ENCODE data around the gene TAF11L14. TPM values are rescaled to one million over a fixed set of nuclear protein-coding genes. Genes with fewer than 3 reads are reported as not detected.

The TAF11L14 gene
- polyA plus RNA-seq, 10 donors: not detected

DNA sequence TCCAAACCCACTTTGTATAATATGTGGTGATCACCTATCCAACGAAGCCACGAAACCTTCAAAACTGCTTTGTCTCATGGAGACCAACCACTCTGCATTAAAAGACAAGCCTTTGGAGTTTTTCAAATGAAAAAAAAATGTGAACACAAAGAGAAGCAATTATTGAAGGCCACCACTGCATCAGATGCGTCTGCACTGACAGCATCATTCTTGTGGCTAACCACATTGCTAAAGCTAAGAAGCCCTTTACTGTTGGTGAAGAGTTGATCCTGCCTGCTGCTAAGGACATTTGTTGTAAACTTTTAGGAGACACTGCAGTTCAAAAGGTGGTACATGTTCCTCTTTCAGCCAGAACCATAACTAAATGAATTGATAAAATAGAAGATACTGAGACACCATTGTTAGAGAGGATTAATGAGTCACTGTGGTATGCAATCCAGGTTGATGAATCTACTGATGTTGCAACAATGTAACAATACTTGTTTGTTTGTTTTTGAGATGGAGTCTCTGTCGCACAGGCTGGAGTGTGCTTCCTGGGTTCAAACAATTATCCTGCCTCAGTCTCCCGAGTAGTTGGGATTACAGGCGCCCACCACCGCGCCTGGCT, 45.4 kb downstream of the TAF11L14 start:
- DNase-seq: no peak

DNA sequence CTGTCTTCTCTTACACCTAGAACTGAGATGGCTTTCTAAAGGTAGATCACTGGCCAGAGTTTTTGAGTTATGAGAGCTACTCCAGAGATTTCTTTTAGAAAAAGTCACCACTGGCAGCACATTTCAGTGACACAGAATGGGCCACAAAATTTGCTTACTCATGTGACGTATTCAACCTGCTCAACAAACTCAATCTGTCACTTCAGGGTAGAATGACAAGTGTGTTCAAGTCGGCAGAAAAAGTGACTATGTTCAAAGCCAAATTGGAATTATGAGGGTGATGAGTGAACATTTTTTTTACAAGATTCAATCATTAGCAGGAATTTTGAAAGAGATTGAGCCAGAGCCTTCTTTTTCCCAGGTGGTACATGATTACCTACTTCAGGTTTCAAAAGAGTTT, 46.5 kb downstream of the TAF11L14 start:
- DNase-seq: no peak

Other genes starting within 250 kb of the TAF11L14 start
- not detected for gene TAF11L2, start 136.2 kb upstream of the TAF11L14 start, polyA plus RNA-seq (ENCODE audit: insufficient read length in 10 of 10)
- not detected for gene TAF11L3, start 116.1 kb upstream of the TAF11L14 start, polyA plus RNA-seq (ENCODE audit: insufficient read length in 10 of 10)
- not detected for gene TAF11L4, start 112.7 kb upstream of the TAF11L14 start, polyA plus RNA-seq (ENCODE audit: insufficient read length in 10 of 10)
- gene TAF11L5, start 109.2 kb upstream of the TAF11L14 start, polyA plus RNA-seq (ENCODE audit: insufficient read length in 10 of 10): not detected
- not detected for gene TAF11L6, start 105.8 kb upstream of the TAF11L14 start, polyA plus RNA-seq (ENCODE audit: insufficient read length in 10 of 10)
- gene TAF11L7, start 48.7 kb upstream of the TAF11L14 start, polyA plus RNA-seq (ENCODE audit: insufficient read length in 10 of 10): not detected
- gene TAF11L8, start 43.5 kb upstream of the TAF11L14 start, polyA plus RNA-seq (ENCODE audit: insufficient read length in 10 of 10): not detected
- not detected for gene TAF11L9, start 40.1 kb upstream of the TAF11L14 start, polyA plus RNA-seq (ENCODE audit: insufficient read length in 10 of 10)
- gene TAF11L10, start 36.6 kb upstream of the TAF11L14 start, polyA plus RNA-seq (ENCODE audit: insufficient read length in 10 of 10): not detected
- not detected for gene TAF11L11, start 30.3 kb upstream of the TAF11L14 start, polyA plus RNA-seq (ENCODE audit: insufficient read length in 10 of 10)
- not detected for gene TAF11L12, start 24.1 kb upstream of the TAF11L14 start, polyA plus RNA-seq (ENCODE audit: insufficient read length in 10 of 10)
- not detected for gene TAF11L13, start 2.4 kb upstream of the TAF11L14 start, polyA plus RNA-seq (ENCODE audit: insufficient read length in 10 of 10)